ENCODE measurements around the gene FERMT3. TPM values are rescaled to one million over a fixed set of nuclear protein-coding genes. Genes with fewer than 3 reads are reported as not detected.
A peak's percentile ranks its signal among the peaks of the same experiment; 100 is the strongest.

The FERMT3 gene
- total RNA-seq, 1 donor from 2014 or later: 5.4 TPM

GRCh38 chr11:64192434-64192833 is 14.1 kb upstream of the FERMT3 start:
- H3K9me3 ChIP-seq (replicated peaks): no peaks in the 10 kb centered on the region
- peaks cover 4% of the 10 kb centered on the region for H3K4me1 ChIP-seq
- H3K36me3 ChIP-seq: peaks cover 61% of the 10 kb centered on the region
- no peak for DNase-seq
- no peaks in the 10 kb centered on the region for H3K27me3 ChIP-seq (ENCODE audit: low read depth)
- TF ChIP-seq, protein P1, sequence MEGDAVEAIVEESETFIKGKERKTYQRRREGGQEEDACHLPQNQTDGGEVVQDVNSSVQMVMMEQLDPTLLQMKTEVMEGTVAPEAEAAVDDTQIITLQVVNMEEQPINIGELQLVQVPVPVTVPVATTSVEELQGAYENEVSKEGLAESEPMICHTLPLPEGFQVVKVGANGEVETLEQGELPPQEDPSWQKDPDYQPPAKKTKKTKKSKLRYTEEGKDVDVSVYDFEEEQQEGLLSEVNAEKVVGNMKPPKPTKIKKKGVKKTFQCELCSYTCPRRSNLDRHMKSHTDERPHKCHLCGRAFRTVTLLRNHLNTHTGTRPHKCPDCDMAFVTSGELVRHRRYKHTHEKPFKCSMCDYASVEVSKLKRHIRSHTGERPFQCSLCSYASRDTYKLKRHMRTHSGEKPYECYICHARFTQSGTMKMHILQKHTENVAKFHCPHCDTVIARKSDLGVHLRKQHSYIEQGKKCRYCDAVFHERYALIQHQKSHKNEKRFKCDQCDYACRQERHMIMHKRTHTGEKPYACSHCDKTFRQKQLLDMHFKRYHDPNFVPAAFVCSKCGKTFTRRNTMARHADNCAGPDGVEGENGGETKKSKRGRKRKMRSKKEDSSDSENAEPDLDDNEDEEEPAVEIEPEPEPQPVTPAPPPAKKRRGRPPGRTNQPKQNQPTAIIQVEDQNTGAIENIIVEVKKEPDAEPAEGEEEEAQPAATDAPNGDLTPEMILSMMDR (IDR thresholded peaks at IDR 0.05; ENCODE audit: borderline replicate concordance): no peak
- intact Hi-C loops (cut with micrococcal nuclease): no loop called here
- H3K4me3 ChIP-seq: no peak overlapping the region
- no peak overlapping the region for H3K27ac ChIP-seq (replicated peaks)

DNA sequence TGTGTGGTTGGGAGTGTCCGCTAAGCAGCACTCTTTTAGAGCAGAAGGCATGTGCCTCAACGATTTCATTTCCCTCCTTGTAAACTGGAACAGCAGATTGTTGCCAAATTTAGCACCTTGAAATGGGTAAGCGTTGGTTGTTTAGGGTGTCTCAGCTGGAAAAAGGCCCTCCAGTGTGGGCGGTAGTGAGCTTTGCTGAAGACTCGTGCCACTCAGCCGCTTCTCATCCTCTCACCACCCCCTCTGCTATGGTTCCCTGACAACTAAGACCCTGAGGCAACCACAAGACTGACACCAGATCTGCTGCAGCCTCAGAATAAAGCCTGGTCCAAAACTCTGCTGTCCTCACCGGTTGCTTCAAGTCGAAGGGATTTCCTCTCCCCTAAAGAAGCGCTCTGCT is 9.9 kb upstream of the FERMT3 start:
- Histone ChIP-seq H3K27me3 (ENCODE audit: low read depth) (no peaks in the 10 kb centered on the region), H3K36me3 (peaks cover 93% of the 10 kb centered on the region), H3K9me3 (replicated peaks) (no peaks in the 10 kb centered on the region), H3K4me3 (no peak overlapping the region), H3K4me1 (no peaks in the 10 kb centered on the region), H3K27ac (replicated peaks) (no peak overlapping the region)
- no peak for DNase-seq
- intact Hi-C loops (cut with micrococcal nuclease): no loop called here
- TF ChIP-seq, protein P1 (IDR thresholded peaks at IDR 0.05; ENCODE audit: borderline replicate concordance): no peak

- Histone ChIP-seq H3K36me3 (peaks cover 99% of the 10 kb centered on the region), H3K9me3 (replicated peaks) (no peaks in the 10 kb centered on the region), H3K27ac (replicated peaks) (no peak overlapping the region), H3K4me1 (peaks cover 8% of the 10 kb centered on the region), H3K27me3 (ENCODE audit: low read depth) (no peaks in the 10 kb centered on the region), H3K4me3 (no peak overlapping the region)
- no peak for DNase-seq
- intact Hi-C loops (cut with micrococcal nuclease): no loop called here
- TF ChIP-seq, protein P1 (IDR thresholded peaks at IDR 0.05; ENCODE audit: borderline replicate concordance): no peak
These were observed 8.0 kb upstream of the FERMT3 start for GRCh38 chr11:64198511-64198910.

DNA sequence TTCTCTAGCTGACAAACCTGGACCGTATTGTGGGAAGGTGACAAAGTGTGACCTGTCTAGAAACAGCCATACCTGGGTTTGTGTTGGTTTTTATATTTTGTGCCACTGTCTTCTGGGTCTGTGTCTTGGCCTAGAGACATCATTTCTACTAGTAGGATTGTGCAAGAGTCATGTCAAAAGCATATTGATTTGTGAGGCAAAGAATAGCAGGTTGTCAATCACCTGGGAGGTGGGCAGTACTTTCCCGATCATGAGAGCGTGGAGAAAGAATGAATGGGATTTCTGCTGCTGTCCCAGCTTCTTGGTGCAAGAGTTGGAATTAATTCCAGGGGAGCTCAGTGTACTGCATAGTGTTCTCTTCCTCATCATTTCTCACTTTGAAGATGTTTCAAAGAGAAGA is 5.0 kb upstream of the FERMT3 start:
- TF ChIP-seq, protein P1 (IDR thresholded peaks at IDR 0.05; ENCODE audit: borderline replicate concordance): no peak
- intact Hi-C loops (cut with micrococcal nuclease): no loop called here
- peaks cover 33% of the 10 kb centered on the region for H3K4me1 ChIP-seq
- H3K36me3 ChIP-seq: peaks cover 98% of the 10 kb centered on the region
- H3K4me3 ChIP-seq: no peak overlapping the region
- H3K9me3 ChIP-seq (replicated peaks): no peaks in the 10 kb centered on the region
- DNase-seq: no peak
- H3K27me3 ChIP-seq (ENCODE audit: low read depth): no peaks in the 10 kb centered on the region
- no peak overlapping the region for H3K27ac ChIP-seq (replicated peaks)

- TF ChIP-seq, protein P1 (IDR thresholded peaks at IDR 0.05; ENCODE audit: borderline replicate concordance): no peak
- Histone ChIP-seq H3K4me1 (peaks cover 47% of the 10 kb centered on the region), H3K27me3 (ENCODE audit: low read depth) (no peaks in the 10 kb centered on the region), H3K36me3 (peaks cover 85% of the 10 kb centered on the region), H3K27ac (replicated peaks) (peak overlapping the region; percentile 34), H3K4me3 (no peak overlapping the region), H3K9me3 (replicated peaks) (no peaks in the 10 kb centered on the region)
- DNase-seq: no peak
- intact Hi-C loops (cut with micrococcal nuclease): no loop called here
These were observed 3.5 kb upstream of the FERMT3 start for GRCh38 chr11:64202992-64203391.

All from left ventricle myocardium inferior (tissue), 1 donor.